Transverse colon (tissue), 4 donors: ENCODE results near the gene CACNA1C. TPM values are rescaled to one million over a fixed set of nuclear protein-coding genes. Genes with fewer than 3 reads are reported as not detected.

Experiments
- DNase-seq: peaks from one replicate; pipeline ENCODE4 v3.0.0-alpha.2; 2019
- H3K27ac ChIP-seq, 4 donors: fragments of 200-600 bp; sonication (generic); 2 replicates each; pipeline ENCODE4 v1.5.1; 2016 to 2018; ENCODE audit warnings: inconsistent platforms in 4 of 4
- H3K27me3 ChIP-seq: fragments of 200-600 bp; sonication (generic); 2 replicates; pipeline ENCODE4 v1.5.1; 2017; ENCODE audit warnings: inconsistent platforms
- H3K36me3 ChIP-seq, 4 donors: fragments of 200-600 bp; sonication (generic); 2 replicates each; pipeline ENCODE4 v1.5.1; 2017 to 2019; ENCODE audit warnings: inconsistent platforms in 4 of 4
- H3K4me1 ChIP-seq, 4 donors: fragments of 200-600 bp; sonication (generic); 2 replicates each; pipeline ENCODE4 v1.5.1; 2017 to 2020; ENCODE audit warnings: inconsistent platforms in 4 of 4
- H3K4me3 ChIP-seq, 4 donors: fragments of 200-600 bp; sonication (generic); 1 replicate in 1 of 4; 2 replicates in 3 of 4; pipeline versions ENCODE4 v1.5.1 to v1.6.1; 2017 to 2019; ENCODE audit warnings: inconsistent platforms in 4 of 4
- H3K9me3 ChIP-seq, 2 donors: fragments of 200-600 bp; sonication (generic); 2 replicates each; pipeline ENCODE4 v1.5.1; 2017 to 2019; ENCODE audit warnings: inconsistent platforms in 2 of 2
- EP300 ChIP-seq: sonication (generic); formaldehyde crosslinking; IDR thresholded peaks from one replicate; pipeline ENCODE4 v1.6.1; 2017; ENCODE audit warnings: antibody characterized with exemption, low read depth
- POLR2A ChIP-seq: fragments of 450-650 bp; IDR thresholded peaks from one replicate; pipeline ENCODE4 v1.6.1; 2016; ENCODE audit warnings: antibody characterized with exemption, mild to moderate bottlenecking, moderate library complexity
- POLR2AphosphoS5 ChIP-seq, 3 donors: sonication (generic); formaldehyde crosslinking; IDR thresholded peaks; one replicate each; pipeline ENCODE4 v1.6.1; 2016; ENCODE audit warnings: antibody characterized with exemption in 3 of 3
- WGBS, 2 donors: methylation state at CpG; one replicate each; pipeline ENCODE4 v1.1.5; 2018; ENCODE audit warnings: low coverage in 1 of 2; 5-methylcytosine and 5-hydroxymethylcytosine counted together
- in situ Hi-C, 4 donors: fragments of 200-750 bp; cut with MboI; loops; one replicate each; pipeline versions ENCODE4 v1.15.0 to v1.15.1; 2017; ENCODE audit warnings: low sequenced_read_pairs in 3 of 4, low pct_ligation_motif_present in 1 of 4, low pct_unique_long_range_greater_than_20kb in 1 of 4
- intact Hi-C: fragments of 100-400 bp; cut with DNase I; formaldehyde crosslinking; loops from one replicate; pipeline ENCODE4 v1.15.1; 2023; ENCODE audit warnings: low total_unique reads
- total RNA-seq, 4 donors: library from RNA; depleted of rRNA; stranded (reverse); fragments of >200 nt; gene quantifications; one replicate each; pipeline ENCODE4 v1.1.0, GENCODE V29; 2016
- TF ChIP-seq, protein P1 (sequence below), 5 experiments: fragments of 200-600 bp in 3 of 5; fragments of 450-650 bp in 2 of 5; sonication (generic) in 3 of 5; IDR thresholded peaks; 1 replicate in 2 of 5; 2 replicates in 3 of 5; pipeline ENCODE4 v1.5.1; 2016 to 2017; ENCODE audit warnings: antibody characterized with exemption in 5 of 5, inconsistent platforms in 3 of 5, mild to moderate bottlenecking in 2 of 5, moderate library complexity in 1 of 5

The CACNA1C gene
- total RNA-seq, 4 donors from 2014 or later: 18.8 to 35.2 (median 24.8) TPM

- H3K4me3 ChIP-seq: no peak overlapping the region
- in situ Hi-C loops: no loop called here
- WGBS, 2 donors: 62 to 76% methylated on average over 2 to 6 of the region's 6 CpGs
- no peak for DNase-seq
- no peaks in the 10 kb centered on the region for H3K9me3 ChIP-seq
- intact Hi-C loops: no loop called here
- TF ChIP-seq EP300: no peak
- TF ChIP-seq, protein P1, sequence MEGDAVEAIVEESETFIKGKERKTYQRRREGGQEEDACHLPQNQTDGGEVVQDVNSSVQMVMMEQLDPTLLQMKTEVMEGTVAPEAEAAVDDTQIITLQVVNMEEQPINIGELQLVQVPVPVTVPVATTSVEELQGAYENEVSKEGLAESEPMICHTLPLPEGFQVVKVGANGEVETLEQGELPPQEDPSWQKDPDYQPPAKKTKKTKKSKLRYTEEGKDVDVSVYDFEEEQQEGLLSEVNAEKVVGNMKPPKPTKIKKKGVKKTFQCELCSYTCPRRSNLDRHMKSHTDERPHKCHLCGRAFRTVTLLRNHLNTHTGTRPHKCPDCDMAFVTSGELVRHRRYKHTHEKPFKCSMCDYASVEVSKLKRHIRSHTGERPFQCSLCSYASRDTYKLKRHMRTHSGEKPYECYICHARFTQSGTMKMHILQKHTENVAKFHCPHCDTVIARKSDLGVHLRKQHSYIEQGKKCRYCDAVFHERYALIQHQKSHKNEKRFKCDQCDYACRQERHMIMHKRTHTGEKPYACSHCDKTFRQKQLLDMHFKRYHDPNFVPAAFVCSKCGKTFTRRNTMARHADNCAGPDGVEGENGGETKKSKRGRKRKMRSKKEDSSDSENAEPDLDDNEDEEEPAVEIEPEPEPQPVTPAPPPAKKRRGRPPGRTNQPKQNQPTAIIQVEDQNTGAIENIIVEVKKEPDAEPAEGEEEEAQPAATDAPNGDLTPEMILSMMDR (IDR thresholded peaks at IDR 0.05): no peak
- no peak for TF ChIP-seq POLR2A
- no peak for TF ChIP-seq POLR2AphosphoS5 (IDR thresholded peaks at IDR 0.05)
- H3K27ac ChIP-seq: peak overlapping the region in 1 of 4 donors; percentile 37
- H3K36me3 ChIP-seq: no peaks in the 10 kb centered on the region
- H3K27me3 ChIP-seq: no peaks in the 10 kb centered on the region
- peaks cover 0 to 15% (median 11%) of the 10 kb centered on the region in 4 donors for H3K4me1 ChIP-seq
Observed at GRCh38 chr12:2319737-2320506, 267.1 kb downstream of the CACNA1C start.

DNA sequence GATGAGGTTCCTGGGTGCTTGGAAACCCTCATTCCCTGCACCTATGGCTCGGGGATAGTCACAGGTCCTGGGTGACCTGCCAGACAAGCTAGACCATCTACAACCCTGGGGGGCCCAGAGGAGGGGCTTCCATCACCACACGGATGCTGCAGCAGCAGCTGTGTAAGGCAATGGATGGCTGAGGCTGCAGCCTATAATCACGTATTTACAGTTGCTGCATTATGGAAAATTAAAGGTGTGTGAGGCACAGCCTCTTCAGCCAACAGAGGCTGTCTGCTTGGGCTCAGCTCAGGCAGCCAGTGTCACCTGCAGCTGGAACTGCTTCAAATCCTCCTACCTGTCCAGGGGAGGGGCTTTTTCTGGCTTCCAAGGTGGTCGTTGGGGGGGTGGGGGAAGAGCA, 268.1 kb downstream of the CACNA1C start:
- Histone ChIP-seq H3K36me3 (no peaks in the 10 kb centered on the region), H3K4me3 (no peak overlapping the region), H3K4me1 (peaks cover 0 to 15% (median 11%) of the 10 kb centered on the region in 4 donors), H3K27ac (no peak overlapping the region), H3K9me3 (no peaks in the 10 kb centered on the region), H3K27me3 (no peaks in the 10 kb centered on the region)
- in situ Hi-C loops (no loop called here), intact Hi-C loops (no loop called here)
- TF ChIP-seq EP300 (no peak), POLR2A (no peak), POLR2AphosphoS5 (IDR thresholded peaks at IDR 0.05) (no peak)
- TF ChIP-seq, protein P1 (IDR thresholded peaks at IDR 0.05): no peak
- WGBS, 2 donors: 73% methylated on average over 4 of the region's 4 CpGs; no CpG with 5 or more reads in 1 of the 2 donors
- no peak for DNase-seq

GRCh38 chr12:2322554-2323120, 269.9 kb downstream of the CACNA1C start:
- Histone ChIP-seq H3K4me1 (peaks cover 0 to 15% (median 11%) of the 10 kb centered on the region in 4 donors), H3K27ac (peak overlapping the region in 1 of 4 donors; percentile 52), H3K9me3 (no peaks in the 10 kb centered on the region), H3K27me3 (no peaks in the 10 kb centered on the region), H3K4me3 (no peak overlapping the region), H3K36me3 (no peaks in the 10 kb centered on the region)
- 85 to 89% methylated on average over 5 to 14 of the region's 14 CpGs for WGBS, 2 donors
- in situ Hi-C loops (no loop called here), intact Hi-C loops (no loop called here)
- DNase-seq: no peak
- TF ChIP-seq POLR2A: no peak
- no peak for TF ChIP-seq POLR2AphosphoS5 (IDR thresholded peaks at IDR 0.05)
- TF ChIP-seq, protein P1 (IDR thresholded peaks at IDR 0.05): no peak
- TF ChIP-seq EP300: no peak

GRCh38 chr12:2323532-2324255, 270.9 kb downstream of the CACNA1C start:
- Histone ChIP-seq H3K36me3 (no peaks in the 10 kb centered on the region), H3K9me3 (no peaks in the 10 kb centered on the region), H3K27me3 (no peaks in the 10 kb centered on the region), H3K4me3 (no peak overlapping the region), H3K4me1 (peaks cover 0 to 15% (median 11%) of the 10 kb centered on the region in 4 donors), H3K27ac (peak overlapping the region in 3 of 4 donors; percentile 43 to 55 (median 52))
- 22 to 62% methylated on average over 1 to 9 of the region's 9 CpGs for WGBS, 2 donors
- intact Hi-C loops (no loop called here), in situ Hi-C loops (no loop called here)
- no peak for DNase-seq
- TF ChIP-seq, protein P1 (IDR thresholded peaks at IDR 0.05): no peak
- no peak for TF ChIP-seq POLR2AphosphoS5 (IDR thresholded peaks at IDR 0.05)
- TF ChIP-seq POLR2A: no peak
- no peak for TF ChIP-seq EP300
